KMS-11 (cell line): ENCODE results near the gene METRN.

ENCODE experiments used
- H2AFZ ChIP-seq: fragments of 200-600 bp; sonication (generic); 2 replicates; pipeline ENCODE4 v1.6.1; 2016; ENCODE audit warnings: antibody characterized with exemption, mixed run types, low read depth
- H3K27ac ChIP-seq: fragments of 200-600 bp; sonication (generic); 2 replicates; pipeline ENCODE4 v1.6.1; 2016; ENCODE audit warnings: mild to moderate bottlenecking, mixed run types
- H3K27me3 ChIP-seq: fragments of 200-600 bp; sonication (generic); 2 replicates; pipeline ENCODE4 v1.6.1; 2017; ENCODE audit warnings: mild to moderate bottlenecking, low read depth, mixed run types, moderate library complexity; ENCODE audit not compliant: insufficient read depth
- H3K36me3 ChIP-seq: fragments of 200-600 bp; sonication (generic); 2 replicates; pipeline ENCODE4 v1.6.1; 2017; ENCODE audit warnings: mild to moderate bottlenecking, mixed run types; ENCODE audit not compliant: insufficient read depth
- H3K4me1 ChIP-seq: fragments of 200-600 bp; sonication (generic); 2 replicates; pipeline ENCODE4 v1.6.1; 2016; ENCODE audit warnings: mild to moderate bottlenecking, low read depth, mixed run types; ENCODE audit not compliant: poor library complexity, severe bottlenecking
- H3K4me2 ChIP-seq: fragments of 200-600 bp; sonication (generic); 2 replicates; pipeline ENCODE4 v1.7.0; 2016; ENCODE audit warnings: mild to moderate bottlenecking, mixed run types
- H3K4me3 ChIP-seq: fragments of 200-600 bp; sonication (generic); IDR thresholded peaks from 2 replicates; pipeline ENCODE4 v1.6.1; 2017; ENCODE audit warnings: low read depth, low read length, mixed read lengths; ENCODE audit not compliant: insufficient read depth
- H3K79me2 ChIP-seq: fragments of 200-600 bp; sonication (generic); 2 replicates; pipeline ENCODE4 v1.6.1; 2016; ENCODE audit warnings: low read depth, mixed run types; ENCODE audit not compliant: insufficient read depth
- H3K9ac ChIP-seq: fragments of 200-600 bp; sonication (generic); 2 replicates; pipeline ENCODE4 v1.6.1; 2016; ENCODE audit warnings: mild to moderate bottlenecking, mixed run types
- H4K20me1 ChIP-seq: fragments of 200-600 bp; sonication (generic); 2 replicates; pipeline ENCODE4 v1.6.1; 2016; ENCODE audit warnings: mild to moderate bottlenecking, mixed run types; ENCODE audit not compliant: insufficient read depth
- CTCF ChIP-seq: fragments of 200-600 bp; sonication (generic); conservative IDR thresholded peaks from 2 replicates; pipeline ENCODE4 v1.6.1; 2017; ENCODE audit warnings: low read depth, mild to moderate bottlenecking, antibody characterized with exemption, low read length, moderate library complexity, mixed read lengths

The METRN gene

GRCh38 chr16:680625-680945, 34.3 kb upstream of the METRN start:
- H3K4me3 ChIP-seq = no peak overlapping the region
- no peaks in the 10 kb centered on the region for H3K4me1 ChIP-seq
- peak overlapping the region; percentile 44; the same call in 1 of the 2 replicates for H3K27ac ChIP-seq
- peak overlapping the region; percentile 55; the same call in 1 of the 2 replicates for H3K9ac ChIP-seq
- no peaks in the 10 kb centered on the region for H4K20me1 ChIP-seq
- H3K27me3 ChIP-seq = no peaks in the 10 kb centered on the region
- H3K36me3 ChIP-seq = no peaks in the 10 kb centered on the region; the same call in 1 of the 2 replicates
- H3K79me2 ChIP-seq = peaks cover 18% of the 10 kb centered on the region
- no peak for TF ChIP-seq CTCF
- peak overlapping the region; percentile 69 for H2AFZ ChIP-seq
- H3K4me2 ChIP-seq = peak overlapping the region; percentile 91

GRCh38 chr16:680967-681745, 33.8 kb upstream of the METRN start:
- peak overlapping the region; percentile 55; the same call in 1 of the 2 replicates for H3K9ac ChIP-seq
- no peaks in the 10 kb centered on the region for H3K27me3 ChIP-seq
- no peaks in the 10 kb centered on the region for H3K4me1 ChIP-seq
- TF ChIP-seq CTCF = no peak
- H3K4me3 ChIP-seq = no peak overlapping the region
- H3K79me2 ChIP-seq = peaks cover 18% of the 10 kb centered on the region
- H4K20me1 ChIP-seq = no peaks in the 10 kb centered on the region
- H2AFZ ChIP-seq = peak overlapping the region; percentile 69; the same call in 1 of the 2 replicates
- H3K36me3 ChIP-seq = no peaks in the 10 kb centered on the region; the same call in 1 of the 2 replicates
- H3K27ac ChIP-seq = peak overlapping the region; percentile 44; the same call in 1 of the 2 replicates
- H3K4me2 ChIP-seq = peak overlapping the region; percentile 91

GRCh38 chr16:681746-682427, 33.0 kb upstream of the METRN start:
- Histone ChIP-seq H3K4me2 (peak overlapping the region; percentile 91), H3K4me3 (no peak overlapping the region), H3K4me1 (no peaks in the 10 kb centered on the region), H2AFZ (no peak overlapping the region), H3K27ac (no peak overlapping the region), H3K79me2 (peaks cover 18% of the 10 kb centered on the region), H3K36me3 (no peaks in the 10 kb centered on the region; the same call in 1 of the 2 replicates), H4K20me1 (no peaks in the 10 kb centered on the region), H3K9ac (no peak overlapping the region), H3K27me3 (no peaks in the 10 kb centered on the region)
- no peak for TF ChIP-seq CTCF

GRCh38 chr16:682493-683395, 32.2 kb upstream of the METRN start:
- H3K27me3 ChIP-seq = no peaks in the 10 kb centered on the region
- no peak overlapping the region for H3K4me3 ChIP-seq
- H3K79me2 ChIP-seq = peaks cover 18% of the 10 kb centered on the region
- H3K36me3 ChIP-seq = no peaks in the 10 kb centered on the region; the same call in 1 of the 2 replicates
- no peaks in the 10 kb centered on the region for H4K20me1 ChIP-seq
- TF ChIP-seq CTCF = no peak
- no peak overlapping the region for H3K27ac ChIP-seq
- no peak overlapping the region for H3K9ac ChIP-seq
- no peak overlapping the region for H2AFZ ChIP-seq
- H3K4me1 ChIP-seq = no peaks in the 10 kb centered on the region
- H3K4me2 ChIP-seq = no peak overlapping the region
